CD4-positive, alpha-beta T cell treated with Interleukin-1 beta for 1 hour (primary cell): ENCODE data around the gene GGCT.
"Not testable (repeated sequence)": the region's sequence is repeated elsewhere in the genome, so short reads cannot be mapped to it uniquely, and the experiment has no call there.

Experiments used
- DNase-seq, 2 donors: peaks; one replicate each; pipeline ENCODE4 v3.0.0-alpha.2; 2020 to 2022

Gene GGCT

GRCh38 chr7:30514776-30515175, 10.1 kb upstream of the GGCT start:
- DNase-seq = no peak

GRCh38 chr7:30514177-30514576, 9.5 kb upstream of the GGCT start:
- no peak for DNase-seq

- no peak for DNase-seq
These were observed 9.1 kb upstream of the GGCT start for GRCh38 chr7:30513762-30514161.

- DNase-seq = no peak
These were observed 7.5 kb upstream of the GGCT start for GRCh38 chr7:30511973-30512662.

- no peak for DNase-seq
These were observed 6.9 kb upstream of the GGCT start for GRCh38 chr7:30511494-30511893.

- peak; percentile 8 to 44 for DNase-seq
These were observed 5.8 kb upstream of the GGCT start for GRCh38 chr7:30510124-30511075.

- not testable (repeated sequence) for DNase-seq
These were observed 4.7 kb upstream of the GGCT start for GRCh38 chr7:30509171-30509857.

- DNase-seq = not testable (repeated sequence)
These were observed 2.8 kb upstream of the GGCT start for GRCh38 chr7:30507346-30507900.

GRCh38 chr7:30505174-30505697, 607 bp upstream of the GGCT start:
- DNase-seq = no peak

- no peak for DNase-seq
These were observed 1.1 kb downstream of the GGCT start for GRCh38 chr7:30503274-30504212.

GRCh38 chr7:30502470-30503251, 2.0 kb downstream of the GGCT start:
- DNase-seq = no peak

- DNase-seq = no peak
These were observed 3.4 kb downstream of the GGCT start for GRCh38 chr7:30501264-30501663.

GRCh38 chr7:30493228-30493627, 11.4 kb downstream of the GGCT start:
- DNase-seq = no peak

GRCh38 chr7:30491417-30491816, 13.2 kb downstream of the GGCT start:
- no peak for DNase-seq

- no peak for DNase-seq
These were observed 17.3 kb downstream of the GGCT start for GRCh38 chr7:30487371-30487770.

GRCh38 chr7:30485667-30486066, 19.0 kb downstream of the GGCT start:
- DNase-seq = no peak

GRCh38 chr7:30481416-30481815, 23.2 kb downstream of the GGCT start:
- DNase-seq = not testable (repeated sequence)

GRCh38 chr7:30479202-30480120, 25.2 kb downstream of the GGCT start:
- peak; percentile 13 to 53 for DNase-seq

- DNase-seq = peak; percentile 59 to 61
These were observed 26.1 kb downstream of the GGCT start, which contains the start of gene NOD1 for GRCh38 chr7:30478349-30479201. TSS of gene NOD1 (minus strand) at chr7:30478784. CDS start at chr7:30456921, 21,863 bp downstream.
